ENCODE results near the gene RAD51C.

DNA sequence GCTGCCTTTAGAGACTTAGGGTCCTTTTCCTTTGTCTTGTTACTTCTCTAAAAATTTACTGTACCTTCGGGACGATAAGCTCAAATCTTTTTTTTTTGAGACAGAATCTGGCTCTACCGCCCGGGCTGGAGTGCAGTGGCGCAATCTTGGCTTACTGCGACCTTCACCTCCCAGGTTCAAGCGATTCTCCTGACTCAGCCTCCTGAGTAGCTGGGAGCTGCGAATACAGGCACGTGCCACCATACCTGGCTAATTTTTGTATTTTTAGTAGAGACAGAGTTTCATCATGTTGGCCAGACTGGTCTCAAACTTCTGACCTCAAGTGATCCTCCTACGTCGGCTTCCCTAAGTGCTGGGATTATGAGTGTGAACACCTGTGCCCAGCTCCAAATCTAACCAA, 7.4 kb downstream of the RAD51C start:
- TF ChIP-seq GATA2 (IDR thresholded peaks at IDR 0.05; ENCODE audit: low read depth, low read length) (no peak), GATA3 (IDR thresholded peaks at IDR 0.05; ENCODE audit: low read depth, low read length) (no peak)

All from SH-SY5Y (cell line).